HepG2 (cell line): ENCODE measurements around the gene SLC8A2. TPM values are rescaled to one million over a fixed set of nuclear protein-coding genes. Genes with fewer than 3 reads are reported as not detected.
A peak's percentile ranks its signal among the peaks of the same experiment; 100 is the strongest.

Experiments used
- CENPT ChIP-seq: sonication (generic); formaldehyde crosslinking; IDR thresholded peaks from 2 replicates; pipeline ENCODE4 v1.8.0; 2022; ENCODE audit warnings: low read depth, mild to moderate bottlenecking, moderate library complexity, missing genetic modification reagents
- DNMT3B ChIP-seq: conservative IDR thresholded peaks from 2 replicates; pipeline ENCODE4 v1.6.1; 2016; ENCODE audit warnings: missing biosample characterization, control low read depth
- FOXP4 ChIP-seq: sonication (generic); formaldehyde crosslinking; IDR thresholded peaks from 2 replicates; pipeline ENCODE4 v1.4.0; 2020; ENCODE audit warnings: missing genetic modification reagents
- IRF1 ChIP-seq: sonication (generic); formaldehyde crosslinking; IDR thresholded peaks from 2 replicates; pipeline ENCODE4 v1.4.0; 2020; ENCODE audit warnings: low read depth, mild to moderate bottlenecking, missing genetic modification reagents
- JARID2 ChIP-seq: sonication (generic); formaldehyde crosslinking; IDR thresholded peaks from 2 replicates; pipeline ENCODE4 v1.8.1; 2023; ENCODE audit warnings: missing genetic modification reagents, inconsistent platforms; ENCODE audit not compliant: insufficient replicate concordance
- JDP2 ChIP-seq: sonication (generic); formaldehyde crosslinking; IDR thresholded peaks from 2 replicates; pipeline ENCODE4 v1.8.1; 2022; ENCODE audit warnings: missing genetic modification reagents, borderline replicate concordance
- MBNL3 ChIP-seq: fragments of 250-450 bp; sonication (Bioruptor Pico); conservative IDR thresholded peaks from 2 replicates; pipeline ENCODE4 v1.8.0; 2022; ENCODE audit warnings: mild to moderate bottlenecking, inconsistent platforms
- NR2F6 ChIP-seq, 2 experiments: IDR thresholded peaks; 2 replicates each; pipeline ENCODE4 v1.6.1; 2016; ENCODE audit warnings: antibody characterized with exemption in 1 of 2, mild to moderate bottlenecking in 1 of 2
- POLR2AphosphoS5 ChIP-seq: IDR thresholded peaks from 2 replicates; pipeline ENCODE4 v1.6.1; 2012; ENCODE audit warnings: low read depth, low read length
- RBM39 ChIP-seq: fragments of 200-400 bp; formaldehyde crosslinking; IDR thresholded peaks from one replicate; pipeline ENCODE4 v1.6.1; 2018; ENCODE audit warnings: antibody characterized with exemption, mild to moderate bottlenecking, low read depth, low read length; ENCODE audit not compliant: poor library complexity, severe bottlenecking
- RORA ChIP-seq: sonication (generic); formaldehyde crosslinking; IDR thresholded peaks from 2 replicates; pipeline ENCODE4 v1.5.0; 2020; ENCODE audit warnings: mild to moderate bottlenecking, missing genetic modification reagents, moderate library complexity
- TSC22D2 ChIP-seq: sonication (generic); formaldehyde crosslinking; IDR thresholded peaks from 2 replicates; pipeline ENCODE4 v1.5.1; 2020; ENCODE audit warnings: missing genetic modification reagents, mild to moderate bottlenecking, borderline replicate concordance
- YY1 ChIP-seq: IDR thresholded peaks from 2 replicates; pipeline ENCODE4 v1.6.1; 2011; ENCODE audit warnings: low read length, low read depth, moderate library complexity, mild to moderate bottlenecking; ENCODE audit not compliant: insufficient read depth, insufficient replicate concordance
- ZBTB3 ChIP-seq: sonication (generic); formaldehyde crosslinking; IDR thresholded peaks from 2 replicates; pipeline ENCODE4 v1.4.0; 2020; ENCODE audit warnings: low read depth, mild to moderate bottlenecking, moderate library complexity, missing genetic modification reagents, borderline replicate concordance
- ZBTB43 ChIP-seq: sonication (generic); formaldehyde crosslinking; conservative IDR thresholded peaks from 2 replicates; pipeline ENCODE4 v1.4.0; 2020; ENCODE audit warnings: missing genetic modification reagents
- ZNF296 ChIP-seq: sonication (generic); formaldehyde crosslinking; conservative IDR thresholded peaks from 2 replicates; pipeline ENCODE4 v1.5.0; 2020; ENCODE audit warnings: mild to moderate bottlenecking, missing genetic modification reagents
- ZNF34 ChIP-seq: sonication (generic); formaldehyde crosslinking; IDR thresholded peaks from 2 replicates; pipeline ENCODE4 v1.4.0; 2020; ENCODE audit warnings: mild to moderate bottlenecking, missing genetic modification reagents, borderline replicate concordance
- ZNF546 ChIP-seq: sonication (generic); formaldehyde crosslinking; conservative IDR thresholded peaks from 2 replicates; pipeline ENCODE4 v1.8.1; 2023; ENCODE audit warnings: mild to moderate bottlenecking, missing genetic modification reagents
- ZNF670 ChIP-seq: sonication (generic); formaldehyde crosslinking; IDR thresholded peaks from 2 replicates; pipeline ENCODE4 v1.8.0; 2022; ENCODE audit warnings: mild to moderate bottlenecking, missing genetic modification reagents, borderline replicate concordance
- ZNF713 ChIP-seq: sonication (generic); formaldehyde crosslinking; IDR thresholded peaks from 2 replicates; pipeline ENCODE4 v1.4.0; 2020; ENCODE audit warnings: mild to moderate bottlenecking, missing genetic modification reagents
- ZSCAN12 ChIP-seq: sonication (generic); formaldehyde crosslinking; IDR thresholded peaks from 2 replicates; pipeline ENCODE4 v1.9.0; 2021; ENCODE audit warnings: mild to moderate bottlenecking, missing genetic modification reagents
- polyA plus RNA-seq, 8 experiments: library from polyadenylated mRNA; depleted of rRNA in 3 of 8; stranded (reverse) in 7 of 8; unstranded in 1 of 8; fragments of >200 nt; fragmentation: Illumina TruSeq in 4 of 8; extraction: Trizol in 4 of 8; gene quantifications; 2 replicates each; pipeline versions ENCODE4 v1.2.1 to v1.2.3, GENCODE V29; 2011 to 2016; ENCODE audit warnings: low read depth in 4 of 8, missing spikeins in 1 of 8, mixed read lengths in 1 of 8; ENCODE audit not compliant: insufficient read depth in 1 of 8
- total RNA-seq, 5 experiments: library from RNA; depleted of rRNA; stranded (reverse); fragments of >200 nt; fragmentation: Illumina TruSeq; extraction: Trizol; gene quantifications; 2 replicates each; pipeline ENCODE4 v1.2.3, GENCODE V29; 2016; ENCODE audit warnings: low read depth in 1 of 5
- TF ChIP-seq, protein P1 (sequence below): sonication (generic); formaldehyde crosslinking; IDR thresholded peaks from 2 replicates; pipeline ENCODE4 v1.8.1; 2023; ENCODE audit warnings: mild to moderate bottlenecking, inconsistent platforms, moderate library complexity, missing genetic modification reagents, borderline replicate concordance

Gene SLC8A2
- total and polyA plus RNA-seq, 2 of the 13 experiments (the other 11 are each of a cell fraction or from before 2014, with no cell fraction given): 0.02 TPM; not detected in 1

DNA sequence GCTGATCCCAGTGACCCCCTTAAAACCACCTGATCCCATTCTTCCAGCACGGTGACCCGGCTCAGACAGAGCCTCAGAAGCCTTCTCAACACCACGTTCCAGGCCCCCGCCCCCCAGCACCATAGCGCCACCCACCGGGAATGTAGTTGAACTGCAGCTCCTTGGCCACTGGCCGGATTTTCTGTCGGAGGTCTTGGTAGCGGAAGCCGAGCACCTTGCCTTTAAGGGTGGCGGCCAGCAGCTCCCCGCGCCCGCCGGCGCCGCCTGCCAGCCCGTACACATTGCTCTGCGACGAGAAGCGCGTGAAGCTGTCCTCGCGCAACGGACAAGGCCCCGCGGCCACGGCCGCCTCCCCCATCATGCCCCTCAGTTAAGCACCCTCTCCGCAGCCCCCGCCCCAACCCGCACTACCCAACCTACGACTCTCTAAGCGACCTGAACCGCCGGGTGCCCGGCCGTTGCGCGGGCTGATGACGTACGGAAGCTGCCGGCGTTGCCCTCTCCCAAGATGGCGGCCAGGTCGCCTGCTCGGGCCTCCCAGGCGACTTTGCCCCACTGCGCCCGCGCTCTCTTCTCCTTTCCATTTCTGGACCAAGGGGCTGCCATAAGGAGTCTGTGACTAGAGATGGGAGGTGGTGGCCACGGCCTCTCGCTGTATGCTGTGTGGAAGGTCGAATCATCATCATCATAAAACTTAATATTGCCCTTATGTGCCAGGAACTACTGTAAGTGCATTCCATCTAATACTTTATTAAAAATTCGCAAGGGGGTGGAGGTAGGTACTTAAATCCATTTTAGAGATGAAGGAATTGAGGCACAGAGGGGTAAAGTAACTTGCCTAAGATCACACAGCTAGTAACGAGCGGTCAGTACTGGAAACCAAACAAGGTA is 12.4 kb upstream of the SLC8A2 start, which contains the start of gene KPTN (continued):
- no peak for TF ChIP-seq IRF1 (CRISPR knock-in tag)
- TF ChIP-seq TSC22D2 (CRISPR knock-in tag): no peak
- TF ChIP-seq ZBTB3 (CRISPR knock-in tag): no peak
- TF ChIP-seq JDP2 (CRISPR knock-in tag): no peak
- TF ChIP-seq DNMT3B: no peak
- TF ChIP-seq ZBTB43 (CRISPR knock-in tag): peak; percentile 73; the same call in 1 of the 2 replicates
- no peak for TF ChIP-seq NR2F6 (IDR thresholded peaks at IDR 0.05)
- TF ChIP-seq NR2F6 (CRISPR knock-in tag; IDR thresholded peaks at IDR 0.05): peak; percentile 40; the same call in 1 of the 2 replicates
- no peak for TF ChIP-seq FOXP4 (CRISPR knock-in tag)
- no peak for TF ChIP-seq ZNF34
- no peak for TF ChIP-seq MBNL3 (CRISPR knock-in tag)
- TF ChIP-seq RORA (CRISPR knock-in tag): no peak
- TF ChIP-seq ZSCAN12 (CRISPR knock-in tag): peak; percentile 41; the same call in 1 of the 2 replicates
- TF ChIP-seq RBM39: peak; percentile 58
- TF ChIP-seq, protein P1, sequence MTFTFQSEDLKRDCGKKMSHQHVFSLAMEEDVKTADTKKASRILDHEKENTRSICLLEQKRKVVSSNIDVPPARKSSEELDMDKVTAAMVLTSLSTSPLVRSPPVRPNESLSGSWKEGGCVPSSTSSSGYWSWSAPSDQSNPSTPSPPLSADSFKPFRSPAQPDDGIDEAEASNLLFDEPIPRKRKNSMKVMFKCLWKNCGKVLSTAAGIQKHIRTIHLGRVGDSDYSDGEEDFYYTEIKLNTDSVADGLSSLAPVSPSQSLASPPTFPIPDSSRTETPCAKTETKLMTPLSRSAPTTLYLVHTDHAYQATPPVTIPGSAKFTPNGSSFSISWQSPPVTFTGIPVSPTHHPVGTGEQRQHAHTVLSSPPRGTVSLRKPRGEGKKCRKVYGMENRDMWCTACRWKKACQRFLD (CRISPR knock-in tag): peak; percentile 27; the same call in 1 of the 2 replicates
- peak; percentile 67; the same call in 1 of the 2 replicates for TF ChIP-seq ZNF670 (CRISPR knock-in tag)
- no peak for TF ChIP-seq JARID2
- peak; percentile 99 for TF ChIP-seq YY1
- TF ChIP-seq ZNF713: no peak
- no peak for TF ChIP-seq ZNF296 (CRISPR knock-in tag)
- TF ChIP-seq CENPT (CRISPR knock-in tag): no peak
- TF ChIP-seq POLR2AphosphoS5: peak; percentile 77
- peak; percentile 55; the same call in 1 of the 2 replicates for TF ChIP-seq ZNF546 (CRISPR knock-in tag)
